Endothelial cell of umbilical vein (primary cell): Measurements from ENCODE around the gene ST6GALNAC3. TPM values are rescaled to one million over a fixed set of nuclear protein-coding genes. Genes with fewer than 3 reads are reported as not detected.

Source experiments
- BruUV-seq: library from RNA; stranded (reverse); fragments of 400-500 nt; replicated peaks from 2 replicates; lab custom pipeline; 2021; lab: Mats Ljungman, UMichigan
- CTCF ChIA-PET: fragments of 300-600, 350-600 bp; sonication (Branson Sonifier 250); formaldehyde crosslinking; loops from one replicate; lab custom pipeline; 2021; ENCODE audit warnings: antibody characterized with exemption, inconsistent platforms; lab: Charles Lee
- POLR2A ChIA-PET: fragments of 300-600, 350-600 bp; sonication (Branson Sonifier 250); formaldehyde crosslinking; loops from one replicate; lab custom pipeline; 2021; ENCODE audit warnings: antibody characterized with exemption, inconsistent platforms; lab: Charles Lee
- DNase-seq: peaks from one replicate; pipeline ENCODE4 v3.0.0-alpha.2; 2011; ENCODE audit warnings: low read depth, low spot score
- FAIRE-seq: peaks from 2 replicates; lab custom pipeline; 2011; peaks lifted over from hg19 to GRCh38; lab: Jason Lieb, UNC
- H2AFZ ChIP-seq: 2 replicates; pipeline ENCODE4 v1.6.0; 2012; ENCODE audit warnings: low read depth, low read length, control low read depth, inconsistent platforms
- H3K27ac ChIP-seq: 2 replicates; pipeline ENCODE4 v1.5.1; 2011; ENCODE audit warnings: low read depth, mild to moderate bottlenecking, control low read depth, low read length, moderate library complexity; ENCODE audit not compliant: insufficient read depth
- H3K27me3 ChIP-seq, 2 experiments: 2 replicates each; pipeline versions ENCODE4 v1.6.0 to v1.6.1; 2011; ENCODE audit warnings: low read length in 2 of 2, mixed read lengths in 1 of 2; ENCODE audit not compliant: control insufficient read depth in 2 of 2, insufficient read depth in 2 of 2
- H3K36me3 ChIP-seq, 2 experiments: 2 replicates in 1 of 2; 3 replicates in 1 of 2; pipeline ENCODE4 v1.5.1; 2011; ENCODE audit warnings: low read length in 2 of 2, mild to moderate bottlenecking in 1 of 2, moderate library complexity in 1 of 2; ENCODE audit not compliant: control insufficient read depth in 2 of 2, insufficient read depth in 2 of 2; ENCODE audit errors: extremely low read depth in 1 of 2
- H3K4me1 ChIP-seq: 3 replicates; pipeline ENCODE4 v1.5.1; 2011; ENCODE audit warnings: mild to moderate bottlenecking, low read length; ENCODE audit not compliant: control insufficient read depth, insufficient read depth; ENCODE audit errors: extremely low read depth
- H3K4me2 ChIP-seq: 2 replicates; pipeline ENCODE4 v1.6.1; 2011; ENCODE audit warnings: low read length, control low read depth, mixed read lengths; ENCODE audit not compliant: insufficient read depth
- H3K4me3 ChIP-seq, 3 experiments: fragments of 200-600 bp in 1 of 3; sonication (generic), shearing (Covaris generic) in 1 of 3; replicated peaks in 1 of 3; 2 replicates each; pipeline ENCODE4 v1.5.1; 2011 to 2016; ENCODE audit warnings: control low read depth in 3 of 3, low read length in 3 of 3, mild to moderate bottlenecking in 2 of 3, inconsistent platforms in 1 of 3, low read depth in 1 of 3, moderate library complexity in 1 of 3; ENCODE audit not compliant: insufficient read depth in 1 of 3
- H3K79me2 ChIP-seq: 2 replicates; pipeline ENCODE4 v1.6.0; 2012; ENCODE audit warnings: low read length, inconsistent platforms; ENCODE audit not compliant: control insufficient read depth, insufficient read depth
- H3K9ac ChIP-seq: replicated peaks from 2 replicates; pipeline ENCODE3; 2011; ENCODE audit warnings: low read length, control low read depth; ENCODE audit not compliant: insufficient read depth; ENCODE audit errors: extremely low read depth
- H3K9me1 ChIP-seq: replicated peaks from 3 replicates; pipeline ENCODE4 v1.6.0; 2011; ENCODE audit warnings: mild to moderate bottlenecking, low read length; ENCODE audit not compliant: control insufficient read depth, insufficient read depth; ENCODE audit errors: extremely low read depth
- H3K9me3 ChIP-seq: replicated peaks from 2 replicates; pipeline ENCODE4 v1.5.1; 2012; ENCODE audit warnings: low read length, inconsistent platforms; ENCODE audit not compliant: control insufficient read depth, insufficient read depth
- H4K20me1 ChIP-seq: replicated peaks from 2 replicates; pipeline ENCODE3; 2011; ENCODE audit warnings: mild to moderate bottlenecking, low read length; ENCODE audit not compliant: control insufficient read depth, insufficient read depth; ENCODE audit errors: extremely low read depth
- EZH2 ChIP-seq: IDR thresholded peaks from 2 replicates; pipeline ENCODE4 v1.6.1; 2012; ENCODE audit warnings: borderline replicate concordance, low read depth, mild to moderate bottlenecking, moderate library complexity, low read length, inconsistent platforms; ENCODE audit not compliant: severe bottlenecking
- FOS ChIP-seq: IDR thresholded peaks from 2 replicates; pipeline ENCODE4 v1.6.1; 2011; ENCODE audit warnings: mild to moderate bottlenecking, low read length, moderate library complexity, borderline replicate concordance; ENCODE audit not compliant: insufficient read depth
- GATA2 ChIP-seq: IDR thresholded peaks from 2 replicates; pipeline ENCODE4 v1.7.0; 2011; ENCODE audit warnings: low read depth, mild to moderate bottlenecking, moderate library complexity, mixed read lengths, low read length; ENCODE audit not compliant: insufficient read length, insufficient read depth
- JUN ChIP-seq: IDR thresholded peaks from 2 replicates; pipeline ENCODE4 v1.6.1; 2011; ENCODE audit warnings: borderline replicate concordance, low read depth; ENCODE audit not compliant: insufficient read length, insufficient read depth
- MYC ChIP-seq: IDR thresholded peaks from one replicate; pipeline ENCODE4 v1.6.1; 2011; ENCODE audit warnings: mild to moderate bottlenecking, low read depth, low read length
- POLR2A ChIP-seq: IDR thresholded peaks from 2 replicates; pipeline ENCODE4 v1.6.1; 2012; ENCODE audit warnings: low read depth, mild to moderate bottlenecking, control low read depth, low read length
- POLR2AphosphoS5 ChIP-seq: IDR thresholded peaks from 2 replicates; pipeline ENCODE4 v1.6.1; 2012; ENCODE audit warnings: low read depth, mild to moderate bottlenecking, control low read depth, low read length, moderate library complexity; ENCODE audit not compliant: insufficient read depth
- dilution Hi-C: fragments of 300-500 bp; cut with MboI; formaldehyde crosslinking; loops from one replicate; pipeline ENCODE4 v1.15.0; 2019; ENCODE audit warnings: low sequenced_read_pairs; ENCODE audit not compliant: extremely low pct_ligation_motif_present
- intact Hi-C: fragments of 100-400 bp; cut with micrococcal nuclease; formaldehyde crosslinking; loops from one replicate; pipeline ENCODE4 v1.10.0; 2022
- polyA plus RNA-seq, 4 experiments: library from polyadenylated mRNA; depleted of rRNA in 3 of 4; stranded (reverse) in 3 of 4; unstranded in 1 of 4; fragments of >200 nt; gene quantifications; 2 replicates each; pipeline versions ENCODE4 v1.2.1 to v1.2.3, GENCODE V29; 2011 to 2012; ENCODE audit warnings: missing spikeins in 1 of 4
- total RNA-seq: library from RNA; stranded (reverse); gene quantifications from 2 replicates; pipeline ENCODE4 v1.2.3, GENCODE V29; 2021
- TF ChIP-seq, protein P1 (sequence below): IDR thresholded peaks from 2 replicates; pipeline ENCODE4 v1.6.1; 2011; ENCODE audit not compliant: insufficient read depth, insufficient read length
- TF ChIP-seq, protein P2 (sequence below), 2 donors: IDR thresholded peaks; 1 replicate in 1 of 2; 2 replicates in 1 of 2; pipeline ENCODE4 v1.5.1; 2011; ENCODE audit warnings: low read length in 2 of 2, mild to moderate bottlenecking in 2 of 2, moderate library complexity in 2 of 2, control low read depth in 1 of 2, inconsistent platforms in 1 of 2, low read depth in 1 of 2; ENCODE audit not compliant: insufficient read depth in 1 of 2; ENCODE audit errors: extremely low read depth in 1 of 2

The ST6GALNAC3 gene
- total and polyA plus RNA-seq, 2 donors (not counting 3 experiments of a cell fraction or from before 2014, with no cell fraction given) = 7.6 to 48.3 TPM

DNA sequence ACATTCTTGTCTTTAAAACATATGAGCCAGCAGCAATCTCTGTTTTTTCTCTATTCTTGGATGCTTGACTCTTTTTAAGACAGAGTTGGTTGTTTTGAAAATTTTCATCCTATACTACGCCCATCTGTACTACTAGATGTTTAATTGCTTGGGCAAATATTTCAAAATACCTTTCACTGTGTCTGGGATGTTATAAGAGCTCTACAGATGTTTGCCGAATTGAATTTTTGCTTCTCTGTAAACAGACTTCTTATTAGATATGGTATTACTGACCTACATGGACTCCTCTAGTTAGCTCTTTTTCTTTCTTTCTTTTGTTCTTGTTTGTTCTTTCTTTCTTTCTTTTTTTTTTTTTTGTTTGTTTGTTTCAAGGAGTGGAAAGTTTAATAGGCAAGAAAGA is 345.1 kb downstream of the ST6GALNAC3 start:
- Histone ChIP-seq H3K36me3 (no peaks in the 10 kb centered on the region), H4K20me1 (no peaks in the 10 kb centered on the region), H3K27me3 (no peaks in the 10 kb centered on the region), H3K9me3 (no peaks in the 10 kb centered on the region), H3K27ac (no peak overlapping the region), H3K4me3 (no peak overlapping the region), H3K4me2 (no peak overlapping the region), H2AFZ (no peak overlapping the region), H3K4me1 (no peaks in the 10 kb centered on the region), H3K9ac (no peak overlapping the region), H3K79me2 (no peaks in the 10 kb centered on the region), H3K9me1 (no peaks in the 10 kb centered on the region)
- TF ChIP-seq POLR2AphosphoS5 (no peak), JUN (no peak), MYC (no peak), GATA2 (no peak), POLR2A (no peak), EZH2 (no peak), FOS (no peak)
- TF ChIP-seq, protein P1, sequence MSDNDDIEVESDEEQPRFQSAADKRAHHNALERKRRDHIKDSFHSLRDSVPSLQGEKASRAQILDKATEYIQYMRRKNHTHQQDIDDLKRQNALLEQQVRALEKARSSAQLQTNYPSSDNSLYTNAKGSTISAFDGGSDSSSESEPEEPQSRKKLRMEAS = no peak
- TF ChIP-seq, protein P2, sequence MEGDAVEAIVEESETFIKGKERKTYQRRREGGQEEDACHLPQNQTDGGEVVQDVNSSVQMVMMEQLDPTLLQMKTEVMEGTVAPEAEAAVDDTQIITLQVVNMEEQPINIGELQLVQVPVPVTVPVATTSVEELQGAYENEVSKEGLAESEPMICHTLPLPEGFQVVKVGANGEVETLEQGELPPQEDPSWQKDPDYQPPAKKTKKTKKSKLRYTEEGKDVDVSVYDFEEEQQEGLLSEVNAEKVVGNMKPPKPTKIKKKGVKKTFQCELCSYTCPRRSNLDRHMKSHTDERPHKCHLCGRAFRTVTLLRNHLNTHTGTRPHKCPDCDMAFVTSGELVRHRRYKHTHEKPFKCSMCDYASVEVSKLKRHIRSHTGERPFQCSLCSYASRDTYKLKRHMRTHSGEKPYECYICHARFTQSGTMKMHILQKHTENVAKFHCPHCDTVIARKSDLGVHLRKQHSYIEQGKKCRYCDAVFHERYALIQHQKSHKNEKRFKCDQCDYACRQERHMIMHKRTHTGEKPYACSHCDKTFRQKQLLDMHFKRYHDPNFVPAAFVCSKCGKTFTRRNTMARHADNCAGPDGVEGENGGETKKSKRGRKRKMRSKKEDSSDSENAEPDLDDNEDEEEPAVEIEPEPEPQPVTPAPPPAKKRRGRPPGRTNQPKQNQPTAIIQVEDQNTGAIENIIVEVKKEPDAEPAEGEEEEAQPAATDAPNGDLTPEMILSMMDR (IDR thresholded peaks at IDR 0.05; ENCODE audit: extremely low read depth in 1 of 2, insufficient read depth in 1 of 2, low read depth in 1 of 2, low read length in 2 of 2) = no peak
- no TSS peak for BruUV-seq
- FAIRE-seq (no peak), DNase-seq (no peak)
- POLR2A ChIA-PET = no interaction called here
- intact Hi-C loops = no loop called here
- CTCF ChIA-PET = interaction anchor here (0.7 kb wide), 1 partner anchor 12 kb away, joined by 4 read pairs; no protein-coding TSS in a partner anchor
- dilution Hi-C loops = no loop called here
